Brain microvascular endothelial cell (primary cell): ENCODE results near the gene OASL.

Experiments used
- DNase-seq: peaks from one replicate; pipeline ENCODE4 v3.0.0-alpha.2; 2020
- H3K27ac ChIP-seq: fragments of 250-450 bp; sonication (Bioruptor Pico); 2 replicates; pipeline ENCODE4 v1.5.1; 2020; ENCODE audit warnings: mild to moderate bottlenecking, moderate library complexity
- H3K27me3 ChIP-seq: fragments of 250-450 bp; sonication (Bioruptor Pico); replicated peaks from 2 replicates; pipeline ENCODE4 v1.5.1; 2020; ENCODE audit warnings: mild to moderate bottlenecking
- H3K36me3 ChIP-seq: fragments of 250-450 bp; sonication (Bioruptor Pico); replicated peaks from 2 replicates; pipeline ENCODE4 v1.5.1; 2020; ENCODE audit warnings: mild to moderate bottlenecking
- H3K4me3 ChIP-seq: 2 replicates; pipeline ENCODE4 v1.5.1; 2011; ENCODE audit warnings: low read depth, mild to moderate bottlenecking, control low read depth, low read length, moderate library complexity
- in situ Hi-C: cut with HindIII; loops from 2 replicates; pipeline ENCODE4 v1.10.0; 2017; ENCODE audit warnings: low sequenced_read_pairs, low pct_ligation_motif_present
- TF ChIP-seq, protein P1 (sequence below): IDR thresholded peaks from 2 replicates; pipeline ENCODE4 v1.5.1; 2011; ENCODE audit warnings: low read depth, mild to moderate bottlenecking, moderate library complexity, low read length, control low read depth, inconsistent platforms; ENCODE audit errors: missing control alignments

Gene OASL

DNA sequence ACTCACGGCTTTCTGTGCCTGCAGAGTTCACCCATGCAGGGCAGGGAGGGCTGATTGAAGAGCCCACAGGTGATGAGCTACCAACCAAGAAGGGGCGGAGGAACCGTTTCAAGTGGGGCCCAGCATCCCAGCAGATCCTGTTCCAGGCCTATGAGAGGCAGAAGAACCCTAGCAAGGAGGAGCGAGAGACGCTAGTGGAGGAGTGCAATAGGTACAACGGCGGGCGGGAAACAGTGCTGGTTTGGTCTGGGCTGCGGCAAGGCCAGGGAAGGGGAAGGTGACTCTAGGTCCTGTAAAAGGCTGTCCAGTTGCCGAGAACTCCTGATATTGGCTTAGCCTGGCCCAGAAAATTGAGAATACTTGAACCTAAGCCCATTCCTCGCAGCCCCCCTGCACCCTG, 45.5 kb downstream of the OASL start:
- no peak for DNase-seq
- peaks cover 2% of the 10 kb centered on the region for H3K27me3 ChIP-seq
- H3K27ac ChIP-seq: no peak overlapping the region
- no peak overlapping the region for H3K4me3 ChIP-seq
- TF ChIP-seq, protein P1, sequence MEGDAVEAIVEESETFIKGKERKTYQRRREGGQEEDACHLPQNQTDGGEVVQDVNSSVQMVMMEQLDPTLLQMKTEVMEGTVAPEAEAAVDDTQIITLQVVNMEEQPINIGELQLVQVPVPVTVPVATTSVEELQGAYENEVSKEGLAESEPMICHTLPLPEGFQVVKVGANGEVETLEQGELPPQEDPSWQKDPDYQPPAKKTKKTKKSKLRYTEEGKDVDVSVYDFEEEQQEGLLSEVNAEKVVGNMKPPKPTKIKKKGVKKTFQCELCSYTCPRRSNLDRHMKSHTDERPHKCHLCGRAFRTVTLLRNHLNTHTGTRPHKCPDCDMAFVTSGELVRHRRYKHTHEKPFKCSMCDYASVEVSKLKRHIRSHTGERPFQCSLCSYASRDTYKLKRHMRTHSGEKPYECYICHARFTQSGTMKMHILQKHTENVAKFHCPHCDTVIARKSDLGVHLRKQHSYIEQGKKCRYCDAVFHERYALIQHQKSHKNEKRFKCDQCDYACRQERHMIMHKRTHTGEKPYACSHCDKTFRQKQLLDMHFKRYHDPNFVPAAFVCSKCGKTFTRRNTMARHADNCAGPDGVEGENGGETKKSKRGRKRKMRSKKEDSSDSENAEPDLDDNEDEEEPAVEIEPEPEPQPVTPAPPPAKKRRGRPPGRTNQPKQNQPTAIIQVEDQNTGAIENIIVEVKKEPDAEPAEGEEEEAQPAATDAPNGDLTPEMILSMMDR: no peak
- in situ Hi-C loops: no loop called here
- H3K36me3 ChIP-seq: no peaks in the 10 kb centered on the region

DNA sequence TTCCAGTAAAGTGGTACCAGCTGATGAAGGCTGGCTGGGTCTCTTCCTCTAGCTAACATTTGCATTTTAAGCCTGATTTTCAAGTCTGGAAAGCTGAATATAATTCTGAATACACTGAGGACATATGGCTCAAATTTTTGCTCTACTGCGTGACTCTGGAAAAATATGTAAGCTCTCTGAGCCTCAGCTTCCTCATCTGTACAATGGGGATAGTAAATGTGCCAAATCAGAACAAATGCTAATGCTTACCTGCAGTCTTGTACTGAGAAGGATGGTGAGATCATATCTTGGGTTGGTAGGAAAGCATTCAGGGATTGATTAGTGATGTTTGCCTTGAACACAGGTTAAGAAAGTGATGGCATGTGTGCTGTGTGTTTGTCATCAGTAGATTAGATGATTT, 46.1 kb downstream of the OASL start:
- no peak for DNase-seq
- in situ Hi-C loops: no loop called here
- Histone ChIP-seq H3K27ac (no peak overlapping the region), H3K4me3 (no peak overlapping the region), H3K36me3 (no peaks in the 10 kb centered on the region), H3K27me3 (peaks cover 2% of the 10 kb centered on the region)
- TF ChIP-seq, protein P1: no peak

DNA sequence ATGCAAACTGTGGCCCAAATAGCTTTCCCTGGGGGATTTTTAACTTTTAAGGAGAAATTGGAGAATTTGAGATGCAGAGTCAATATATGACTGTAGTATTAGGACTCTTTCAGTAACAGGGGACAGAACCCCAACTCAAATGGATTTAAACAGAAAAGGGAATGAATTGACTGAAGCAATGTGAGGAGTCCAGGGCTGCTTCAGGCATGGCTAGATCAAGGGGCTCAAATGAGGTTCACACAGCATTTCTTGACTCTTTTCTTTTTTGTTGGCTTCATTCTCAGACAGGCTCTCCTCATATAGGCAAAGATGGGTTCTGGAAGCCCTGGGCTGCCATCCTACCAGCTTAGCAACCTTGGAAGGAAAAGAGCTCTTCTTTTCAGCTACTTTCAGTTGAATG, 47.1 kb downstream of the OASL start:
- no peak overlapping the region for H3K4me3 ChIP-seq
- no peaks in the 10 kb centered on the region for H3K36me3 ChIP-seq
- in situ Hi-C loops: no loop called here
- DNase-seq: no peak
- peaks cover 2% of the 10 kb centered on the region for H3K27me3 ChIP-seq
- no peak overlapping the region for H3K27ac ChIP-seq
- TF ChIP-seq, protein P1: no peak

DNA sequence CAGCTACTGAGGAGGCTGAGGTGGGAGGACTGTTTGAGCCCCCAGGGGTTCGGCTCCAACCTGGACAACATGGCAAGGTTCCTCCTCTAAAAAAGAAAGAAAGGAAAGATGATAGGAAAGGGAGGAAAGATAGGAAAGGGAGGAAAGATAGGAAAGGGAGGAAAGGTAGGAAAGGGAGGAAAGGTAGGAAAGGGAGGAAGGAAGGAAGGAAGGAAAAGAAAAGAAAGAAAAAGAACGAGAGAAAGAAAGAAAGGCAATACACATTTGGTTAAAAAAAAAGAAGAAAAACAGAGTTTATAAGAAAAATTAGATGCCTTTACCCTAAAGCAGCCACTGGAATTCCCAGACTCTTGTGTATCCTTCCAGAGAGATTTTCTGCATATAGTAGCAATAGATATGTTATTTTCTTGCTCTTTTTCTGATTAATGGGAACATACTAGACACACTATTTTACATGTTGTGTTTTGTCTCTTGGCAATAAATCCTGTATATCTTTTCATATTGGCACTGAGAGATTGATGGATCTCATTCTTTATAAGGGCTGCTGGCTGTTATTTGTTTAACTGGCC, 48.5 kb downstream of the OASL start:
- Histone ChIP-seq H3K36me3 (no peaks in the 10 kb centered on the region), H3K27ac (no peak overlapping the region), H3K4me3 (no peak overlapping the region), H3K27me3 (peaks cover 2% of the 10 kb centered on the region)
- no peak for DNase-seq
- in situ Hi-C loops: no loop called here
- TF ChIP-seq, protein P1: no peak

DNA sequence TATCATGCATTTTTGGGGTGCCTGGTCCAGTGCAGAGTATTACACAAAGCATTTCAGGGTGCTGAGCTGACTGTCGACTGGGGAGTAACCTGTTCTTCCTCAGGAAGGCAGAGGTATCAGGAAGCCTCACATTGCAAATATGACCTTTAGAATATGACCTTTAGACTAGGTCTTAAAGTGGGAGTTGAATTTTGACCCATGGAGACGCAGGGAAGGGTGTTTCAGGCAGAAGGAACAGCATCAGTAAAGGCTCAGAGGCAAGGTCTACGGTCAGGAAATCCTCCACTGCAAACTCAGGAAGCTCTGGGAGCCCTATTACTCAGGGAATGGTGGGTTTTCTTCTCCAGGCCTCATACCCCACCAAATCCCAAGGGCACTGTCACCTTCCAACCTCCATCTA, 49.4 kb downstream of the OASL start:
- no peak overlapping the region for H3K27ac ChIP-seq
- in situ Hi-C loops: no loop called here
- no peak for DNase-seq
- H3K36me3 ChIP-seq: no peaks in the 10 kb centered on the region
- no peak overlapping the region for H3K4me3 ChIP-seq
- TF ChIP-seq, protein P1: no peak
- peaks cover 2% of the 10 kb centered on the region for H3K27me3 ChIP-seq

DNA sequence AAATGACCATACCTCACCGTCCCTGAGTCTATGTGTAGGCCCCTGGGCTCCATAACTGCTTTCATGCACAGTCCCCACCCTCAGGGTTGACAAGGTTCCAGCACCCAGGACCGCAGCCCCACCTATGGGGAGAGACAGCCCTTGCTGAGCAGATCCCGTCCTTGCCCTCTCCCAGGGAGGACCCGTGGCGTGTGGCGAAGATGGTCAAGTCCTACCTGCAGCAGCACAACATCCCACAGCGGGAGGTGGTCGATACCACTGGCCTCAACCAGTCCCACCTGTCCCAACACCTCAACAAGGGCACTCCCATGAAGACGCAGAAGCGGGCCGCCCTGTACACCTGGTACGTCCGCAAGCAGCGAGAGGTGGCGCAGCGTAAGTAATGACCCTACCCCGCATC, 50.4 kb downstream of the OASL start:
- no peak for DNase-seq

More for the DNA sequence above, 50.4 kb downstream of the OASL start:
- H3K4me3 ChIP-seq: no peak overlapping the region
- no peak overlapping the region for H3K27ac ChIP-seq
- H3K27me3 ChIP-seq: peaks cover 2% of the 10 kb centered on the region
- TF ChIP-seq, protein P1: no peak
- H3K36me3 ChIP-seq: no peaks in the 10 kb centered on the region
- in situ Hi-C loops: no loop called here
